ENCODE measurements around the gene CHMP4B.

The CHMP4B gene

DNA sequence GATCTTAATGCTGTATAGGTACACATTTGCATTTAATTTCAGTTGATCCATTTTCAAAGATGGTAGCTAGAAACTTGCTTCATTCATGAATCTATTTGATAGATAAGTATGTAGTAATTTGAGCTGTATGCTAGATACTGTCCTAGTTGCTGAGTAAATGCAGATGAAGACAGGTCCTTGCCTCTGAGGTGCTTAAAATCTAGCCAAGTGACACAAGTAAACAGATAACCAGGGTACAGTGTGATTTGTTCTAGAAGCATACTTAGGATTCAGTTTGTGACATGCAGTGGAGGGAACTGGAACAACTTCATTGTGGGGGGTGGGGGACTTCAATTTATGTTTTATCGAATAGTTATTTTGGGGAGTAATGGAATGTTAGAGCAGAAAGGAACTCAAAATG, 9.2 kb downstream of the CHMP4B start:
- no peak for DNase-seq (ENCODE audit: low spot score)

DNA sequence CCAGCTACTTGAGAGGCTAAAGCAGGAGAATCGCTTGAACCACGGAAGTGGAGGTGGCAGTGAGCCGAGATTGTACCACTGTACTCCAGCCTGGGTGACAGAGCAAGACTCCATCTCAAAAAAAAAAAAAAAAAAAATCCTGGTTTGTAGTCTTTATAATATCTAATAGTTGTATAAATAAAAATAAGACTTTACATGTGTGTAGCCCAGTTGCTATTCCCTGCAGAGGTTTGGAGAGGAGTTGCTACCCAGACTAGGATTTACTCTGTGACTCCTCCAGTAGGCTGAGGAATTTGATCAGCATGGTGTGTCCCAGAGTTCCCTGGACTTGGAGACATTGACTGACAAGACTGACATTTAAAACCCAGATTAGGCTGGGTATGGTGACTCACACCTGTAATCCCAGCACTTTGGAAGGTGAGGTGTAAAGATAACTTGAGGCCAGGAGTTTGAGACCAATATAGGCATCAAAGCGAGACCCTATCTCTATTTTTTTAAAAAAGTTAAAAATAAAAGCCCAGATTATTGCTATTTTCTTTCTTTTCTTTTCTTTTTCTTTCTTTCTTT, 10.2 kb downstream of the CHMP4B start:
- no peak for DNase-seq (ENCODE audit: low spot score)

GRCh38 chr20:33822423-33822822, 11.3 kb downstream of the CHMP4B start:
- DNase-seq (ENCODE audit: low spot score), result no peak

GRCh38 chr20:33822991-33823390, 11.8 kb downstream of the CHMP4B start:
- DNase-seq (ENCODE audit: low spot score), result no peak

- DNase-seq (ENCODE audit: low spot score), result no peak
Observed at GRCh38 chr20:33824852-33825251, 13.7 kb downstream of the CHMP4B start.

DNA sequence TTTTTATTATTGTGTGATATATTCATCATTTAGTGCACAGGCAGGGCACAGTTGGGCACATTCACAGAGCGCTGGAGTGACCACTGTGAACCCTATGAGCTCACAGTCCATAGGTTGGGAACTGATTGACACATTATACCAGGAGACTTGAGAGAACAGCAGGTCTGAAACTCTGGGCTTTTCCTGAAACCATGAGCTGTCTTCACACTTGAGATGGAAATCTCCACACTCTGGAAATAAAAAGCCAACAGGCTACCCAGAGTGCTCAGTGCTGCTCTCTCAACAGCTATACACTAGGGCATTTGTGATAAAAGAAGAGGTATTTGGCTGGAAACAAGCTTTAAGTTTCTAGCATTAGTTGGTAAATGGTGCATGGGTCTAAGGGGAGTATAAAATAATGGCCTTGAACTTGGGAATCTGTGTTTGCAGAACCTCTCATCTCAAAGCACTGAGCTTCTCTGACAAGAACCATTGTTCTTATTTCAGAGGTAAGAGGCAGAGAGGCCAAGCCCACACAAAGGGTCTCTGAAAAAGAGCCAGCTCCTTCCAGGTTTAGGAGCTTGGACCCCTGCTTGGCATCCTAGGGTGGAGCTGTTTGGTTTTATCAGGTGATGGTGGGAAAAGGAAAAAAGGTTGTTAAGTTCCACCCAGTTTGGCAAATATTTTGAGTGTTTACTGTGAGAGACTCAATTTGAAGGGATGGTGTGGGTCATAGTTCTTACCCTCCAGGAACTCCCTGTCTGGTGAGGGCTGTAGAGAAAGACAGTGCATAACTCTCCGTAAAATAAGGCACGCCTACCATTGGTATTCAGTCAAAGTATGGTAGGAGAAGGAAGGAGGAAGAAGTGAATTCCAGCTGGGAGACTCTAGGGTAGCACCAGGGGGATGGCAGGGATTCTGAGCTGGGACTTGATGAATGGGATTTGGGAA, 14.5 kb downstream of the CHMP4B start:
- no peak for DNase-seq (ENCODE audit: low spot score)

DNA sequence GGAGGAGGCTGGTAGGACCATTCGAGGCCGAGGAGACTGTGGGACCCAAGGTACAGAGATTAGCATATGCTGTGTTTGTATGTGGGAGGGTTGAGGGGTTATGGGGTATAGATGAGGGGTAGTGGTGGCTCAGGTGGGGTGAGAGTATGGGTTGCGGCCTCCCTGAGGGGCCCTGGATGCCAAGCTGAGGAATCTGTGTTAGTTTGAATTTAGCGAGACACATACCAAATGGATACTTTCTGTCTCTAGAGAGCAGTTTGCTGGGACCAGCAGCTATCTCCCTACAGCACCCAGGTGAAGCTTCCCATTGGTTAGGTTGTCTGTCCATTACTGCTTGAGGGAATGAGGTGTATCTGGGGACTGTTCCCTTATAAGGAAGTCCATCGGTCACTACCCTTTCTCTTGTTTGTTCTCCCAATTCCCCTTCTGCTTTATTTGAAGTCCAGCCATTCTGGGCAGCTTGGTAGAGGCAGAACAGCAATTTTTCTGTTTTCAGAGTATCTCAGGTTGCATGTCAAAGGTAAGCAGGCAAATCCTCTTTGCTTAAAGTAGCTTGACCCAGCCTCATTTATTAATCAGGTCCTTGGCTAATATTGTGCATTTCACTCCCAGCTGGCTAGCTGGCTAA, 15.2 kb downstream of the CHMP4B start:
- no peak for DNase-seq (ENCODE audit: low spot score)

DNA sequence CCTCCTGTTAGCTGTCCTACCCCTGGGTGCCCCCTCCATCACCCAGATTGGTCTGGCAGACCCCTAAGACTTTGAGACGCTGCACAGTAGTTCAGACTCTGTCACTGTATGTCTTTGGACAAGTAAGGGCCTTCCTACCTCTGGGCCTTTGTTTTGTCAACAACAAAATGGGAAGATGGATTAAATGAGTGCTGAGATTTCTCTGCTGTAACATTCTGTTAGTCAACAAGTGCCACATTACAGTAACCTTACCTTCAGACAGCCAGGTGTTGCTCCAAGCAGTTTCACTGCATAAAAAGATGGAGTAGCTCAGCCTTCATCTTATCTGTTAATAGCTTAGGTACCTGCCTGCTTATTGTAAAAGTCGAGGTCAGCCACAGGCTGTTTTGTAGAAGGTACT, 16.0 kb downstream of the CHMP4B start:
- no peak for DNase-seq (ENCODE audit: low spot score)

DNA sequence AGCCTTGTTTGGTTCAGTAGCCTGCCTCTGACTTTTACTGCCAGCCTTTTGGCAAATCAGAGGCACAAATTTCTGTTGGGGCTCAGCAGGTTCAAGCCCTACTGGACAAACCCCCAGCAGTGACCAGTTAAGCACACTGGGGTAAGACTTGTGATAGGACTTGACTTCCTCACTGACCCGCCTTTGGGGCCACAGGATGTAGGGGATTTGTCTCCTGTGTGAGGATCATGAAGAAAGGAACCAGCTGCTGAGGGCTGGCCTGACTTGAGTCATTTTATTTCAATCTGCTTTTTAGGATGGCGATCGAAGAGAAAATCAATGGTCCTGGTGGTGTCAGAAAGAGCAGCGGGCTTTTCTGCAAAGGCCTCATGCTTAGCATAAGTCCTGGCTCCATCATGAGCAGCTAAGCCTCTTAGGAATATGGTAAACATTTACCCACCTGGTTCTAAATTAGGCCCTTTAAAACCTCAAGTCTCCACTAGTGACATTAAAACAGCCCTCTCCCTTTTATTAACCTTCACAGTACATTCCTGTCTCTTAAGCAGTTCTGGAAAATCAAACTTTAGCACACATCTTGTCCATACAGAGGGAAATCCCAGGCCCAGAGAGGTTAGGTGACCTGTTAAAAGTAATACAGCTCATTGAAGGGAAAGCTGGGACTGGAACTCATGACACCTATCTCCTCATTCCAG, 16.6 kb downstream of the CHMP4B start:
- no peak for DNase-seq (ENCODE audit: low spot score)

- DNase-seq (ENCODE audit: low spot score), result no peak
Observed at GRCh38 chr20:33828326-33828844, 17.2 kb downstream of the CHMP4B start.

DNA sequence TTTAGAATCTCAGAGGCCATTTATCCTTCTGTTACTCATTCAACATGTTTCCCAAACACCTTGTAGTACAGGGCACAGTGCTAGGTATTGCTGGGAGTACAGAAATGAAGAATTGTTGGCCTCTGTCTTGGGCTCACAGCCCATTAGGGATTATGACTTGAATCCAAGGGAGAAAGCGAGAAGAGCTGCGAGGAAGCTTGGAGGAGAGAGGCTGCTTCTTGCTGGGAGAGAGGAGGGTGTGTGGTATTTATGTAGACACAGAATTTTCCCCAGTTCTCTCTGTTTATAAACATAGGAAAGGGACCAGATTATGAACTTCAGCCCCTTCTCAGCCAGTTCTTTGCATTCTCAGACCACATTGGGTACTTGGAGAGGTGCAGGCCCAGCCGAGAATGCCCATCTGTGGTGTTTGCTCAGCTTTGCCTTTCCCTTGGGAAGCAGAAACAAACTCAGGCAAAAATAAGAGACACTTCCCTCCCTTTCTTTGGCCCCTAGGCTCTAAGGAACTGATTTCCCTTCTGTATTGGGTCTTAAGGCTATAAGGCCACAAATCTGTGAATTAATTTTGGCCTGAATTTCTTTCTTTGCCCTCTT, 17.9 kb downstream of the CHMP4B start:
- no peak for DNase-seq (ENCODE audit: low spot score)

DNA sequence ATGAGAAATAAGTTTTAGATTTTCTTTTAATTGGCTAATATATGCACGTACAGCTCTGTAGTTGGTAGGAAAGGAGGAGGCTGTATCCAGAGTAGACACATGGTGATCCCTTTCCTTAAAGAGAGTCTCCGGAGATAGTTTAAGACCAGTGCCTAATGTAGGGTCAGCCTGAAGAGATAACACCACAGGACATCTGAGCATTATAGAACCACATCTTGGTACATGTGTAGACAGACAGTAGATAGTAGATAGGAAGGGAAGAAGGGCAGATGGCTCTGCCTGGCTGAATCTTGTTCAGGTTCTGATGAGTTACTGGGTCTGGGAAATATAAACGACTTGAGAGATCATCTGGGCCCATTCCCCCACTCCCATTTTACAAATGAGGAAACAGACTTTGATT, 18.5 kb downstream of the CHMP4B start:
- no peak for DNase-seq (ENCODE audit: low spot score)

GRCh38 chr20:33830371-33830770, 19.2 kb downstream of the CHMP4B start:
- DNase-seq (ENCODE audit: low spot score), result no peak

GRCh38 chr20:33832103-33832804, 21.1 kb downstream of the CHMP4B start:
- DNase-seq (ENCODE audit: low spot score), result peak; percentile 65

DNA sequence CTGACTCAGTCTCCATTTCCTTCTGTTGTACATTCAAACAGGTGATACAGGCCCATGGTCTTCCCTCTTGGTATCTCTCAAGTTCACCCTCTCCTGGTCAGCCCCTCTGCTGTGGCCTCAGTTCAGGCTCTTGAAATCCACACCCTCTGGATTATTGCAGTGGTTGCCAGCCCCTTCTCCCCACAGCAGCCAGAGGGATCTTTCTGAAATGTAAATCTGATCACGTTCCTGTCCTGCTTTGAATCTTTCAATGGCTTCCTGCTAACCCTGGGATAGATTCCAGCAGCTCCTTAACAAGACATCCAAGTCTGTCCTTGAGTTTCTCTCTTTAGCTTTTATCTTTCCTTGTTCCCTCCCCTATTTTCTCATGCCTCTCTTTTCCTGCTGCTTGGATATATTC, 22.2 kb downstream of the CHMP4B start:
- no peak for DNase-seq (ENCODE audit: low spot score)

- DNase-seq (ENCODE audit: low spot score), result no peak
Observed at GRCh38 chr20:33835615-33836172, 24.5 kb downstream of the CHMP4B start.

DNA sequence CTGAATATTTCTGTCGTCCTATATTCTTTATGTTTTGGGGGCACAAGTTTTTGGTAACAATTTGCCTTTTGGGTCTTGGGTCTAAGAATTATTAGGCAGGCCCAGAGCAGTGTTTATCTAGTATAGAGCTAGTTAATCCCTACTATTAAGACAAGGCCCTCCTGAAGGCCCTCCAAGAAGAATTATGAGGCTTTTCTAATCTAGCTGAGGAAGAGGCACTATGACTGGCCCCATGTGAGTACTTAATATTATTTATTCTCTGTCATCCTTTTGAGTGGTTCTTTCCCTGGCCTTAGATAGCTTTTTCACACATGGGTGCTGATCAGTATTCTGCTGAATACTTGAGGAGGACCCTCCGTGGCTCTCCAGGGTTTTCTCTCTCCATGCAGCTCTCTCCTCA, 25.1 kb downstream of the CHMP4B start:
- DNase-seq (ENCODE audit: low spot score), result no peak

GRCh38 chr20:33837096-33837830, 26.1 kb downstream of the CHMP4B start:
- DNase-seq (ENCODE audit: low spot score), result no peak

DNA sequence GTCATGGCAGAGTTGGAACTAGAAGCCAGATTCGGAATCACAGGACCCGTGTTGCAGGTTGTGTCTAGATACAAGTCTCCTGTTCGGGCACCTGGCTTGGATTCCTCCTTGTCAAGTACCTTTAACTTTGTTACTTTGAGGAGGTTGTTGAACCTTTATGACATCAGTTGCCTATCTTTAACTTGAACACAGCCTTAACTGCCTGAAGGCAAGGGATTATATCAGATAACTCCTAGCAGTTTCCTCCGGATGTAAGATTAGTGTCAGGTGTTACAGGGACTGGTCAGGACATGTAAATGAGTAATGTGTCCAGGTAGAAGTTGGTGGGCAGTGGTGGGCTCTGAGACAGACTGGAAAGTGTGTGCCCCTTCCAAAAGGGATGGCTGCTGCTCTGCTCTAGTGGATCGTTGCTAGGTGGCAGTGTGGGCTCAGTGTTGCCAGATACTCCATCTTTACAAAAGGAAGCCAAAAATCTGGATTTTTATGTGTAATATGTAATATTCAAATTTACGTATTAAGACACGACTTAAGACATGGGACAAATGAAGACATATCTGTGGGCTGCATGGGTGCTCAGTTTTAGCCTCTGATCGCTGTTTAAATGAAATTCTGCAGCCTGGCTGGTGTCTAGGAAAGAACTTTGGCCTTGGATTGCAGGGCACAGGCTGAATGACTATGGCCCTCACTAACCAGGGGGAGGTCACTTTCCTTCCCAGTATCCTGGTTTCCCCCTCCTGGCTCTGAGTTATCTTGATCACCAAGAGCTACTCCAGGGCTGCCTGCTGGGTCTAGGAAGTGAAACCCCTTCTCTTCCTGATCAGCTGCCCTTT, 27.1 kb downstream of the CHMP4B start:
- DNase-seq (ENCODE audit: low spot score), result no peak

All from cerebellar cortex (tissue), 1 donor.